Suprapubic skin (tissue), 4 donors: ENCODE results near the gene ZNF536. TPM values are rescaled to one million over a fixed set of nuclear protein-coding genes. Genes with fewer than 3 reads are reported as not detected.
"Not testable (repeated sequence)": the region's sequence is repeated elsewhere in the genome, so short reads cannot be mapped to it uniquely, and the experiment has no call there.

Source experiments
- DNase-seq, 2 donors: peaks; one replicate each; pipeline ENCODE4 v3.0.0-alpha.2; 2019; ENCODE audit warnings: low spot score in 2 of 2
- H3K27ac ChIP-seq: fragments of 200-600 bp; sonication (generic); one replicate; pipeline ENCODE4 v1.5.1; 2019
- H3K27me3 ChIP-seq: fragments of 200-600 bp; sonication (generic); one replicate; pipeline ENCODE4 v1.5.1; 2019
- H3K36me3 ChIP-seq: fragments of 200-600 bp; sonication (generic); one replicate; pipeline ENCODE4 v1.5.1; 2019
- H3K4me1 ChIP-seq: fragments of 200-600 bp; sonication (generic); one replicate; pipeline ENCODE4 v1.5.1; 2019
- H3K4me3 ChIP-seq: fragments of 200-600 bp; sonication (generic); one replicate; pipeline ENCODE4 v1.5.1; 2019; ENCODE audit warnings: mild to moderate bottlenecking
- H3K9me3 ChIP-seq: fragments of 200-600 bp; sonication (generic); one replicate; pipeline ENCODE4 v1.5.1; 2019
- EP300 ChIP-seq: sonication (generic); formaldehyde crosslinking; IDR thresholded peaks from one replicate; pipeline ENCODE4 v1.6.1; 2017; ENCODE audit warnings: antibody characterized with exemption
- POLR2A ChIP-seq, 2 donors: fragments of 450-650 bp; IDR thresholded peaks; one replicate each; pipeline ENCODE4 v1.6.1; 2017; ENCODE audit warnings: antibody characterized with exemption in 2 of 2, mild to moderate bottlenecking in 2 of 2, moderate library complexity in 2 of 2
- POLR2AphosphoS5 ChIP-seq, 3 donors: sonication (generic); formaldehyde crosslinking; IDR thresholded peaks; one replicate each; pipeline ENCODE4 v1.6.1; 2017; ENCODE audit warnings: antibody characterized with exemption in 3 of 3
- WGBS: methylation state at CpG from one replicate; pipeline ENCODE4 v1.1.5; 2018; 5-methylcytosine and 5-hydroxymethylcytosine counted together
- total RNA-seq, 4 donors: library from RNA; depleted of rRNA; stranded (reverse); fragments of >200 nt; gene quantifications; one replicate each; pipeline ENCODE4 v1.1.0, GENCODE V29; 2016
- TF ChIP-seq, protein P1 (sequence below), 2 donors: fragments of 200-600 bp in 1 of 2; fragments of 450-650 bp in 1 of 2; sonication (generic) in 1 of 2; IDR thresholded peaks; one replicate each; pipeline ENCODE4 v1.5.1; 2016 to 2019; ENCODE audit warnings: antibody characterized with exemption in 2 of 2, mild to moderate bottlenecking in 1 of 2, moderate library complexity in 1 of 2

Gene ZNF536
- total RNA-seq, 4 donors from 2014 or later = 0.10 to 1.5 (median 0.51) TPM

DNA sequence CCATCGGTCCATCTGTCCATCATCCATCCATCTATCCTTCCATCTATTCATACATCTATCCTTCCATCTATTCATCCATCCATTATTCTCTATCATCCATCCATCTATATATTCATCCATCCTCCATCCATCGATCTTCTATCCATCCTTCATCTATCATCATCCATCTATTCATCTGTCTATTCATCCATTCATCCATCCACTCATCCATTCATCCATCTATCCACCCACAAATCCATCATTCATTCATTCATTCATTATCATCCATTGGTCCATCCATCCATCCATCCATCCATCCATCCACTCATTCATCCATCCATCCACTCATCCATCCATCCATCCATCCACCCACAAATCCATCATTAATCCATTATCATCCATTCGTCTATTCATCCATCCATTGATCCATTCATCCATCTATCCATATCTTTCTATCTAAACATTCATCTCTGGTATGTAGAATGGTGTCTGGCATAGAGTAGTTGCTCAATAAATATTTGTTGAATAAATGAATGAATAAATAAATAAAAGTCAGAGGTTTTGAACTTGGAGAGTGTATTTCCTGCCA lies 36.6 kb downstream of the ZNF536 start:
- Histone ChIP-seq H3K36me3 (no peaks in the 10 kb centered on the region), H3K27me3 (no peaks in the 10 kb centered on the region), H3K4me3 (no peak overlapping the region), H3K4me1 (no peaks in the 10 kb centered on the region), H3K9me3 (no peaks in the 10 kb centered on the region), H3K27ac (no peak overlapping the region)
- TF ChIP-seq, protein P1, sequence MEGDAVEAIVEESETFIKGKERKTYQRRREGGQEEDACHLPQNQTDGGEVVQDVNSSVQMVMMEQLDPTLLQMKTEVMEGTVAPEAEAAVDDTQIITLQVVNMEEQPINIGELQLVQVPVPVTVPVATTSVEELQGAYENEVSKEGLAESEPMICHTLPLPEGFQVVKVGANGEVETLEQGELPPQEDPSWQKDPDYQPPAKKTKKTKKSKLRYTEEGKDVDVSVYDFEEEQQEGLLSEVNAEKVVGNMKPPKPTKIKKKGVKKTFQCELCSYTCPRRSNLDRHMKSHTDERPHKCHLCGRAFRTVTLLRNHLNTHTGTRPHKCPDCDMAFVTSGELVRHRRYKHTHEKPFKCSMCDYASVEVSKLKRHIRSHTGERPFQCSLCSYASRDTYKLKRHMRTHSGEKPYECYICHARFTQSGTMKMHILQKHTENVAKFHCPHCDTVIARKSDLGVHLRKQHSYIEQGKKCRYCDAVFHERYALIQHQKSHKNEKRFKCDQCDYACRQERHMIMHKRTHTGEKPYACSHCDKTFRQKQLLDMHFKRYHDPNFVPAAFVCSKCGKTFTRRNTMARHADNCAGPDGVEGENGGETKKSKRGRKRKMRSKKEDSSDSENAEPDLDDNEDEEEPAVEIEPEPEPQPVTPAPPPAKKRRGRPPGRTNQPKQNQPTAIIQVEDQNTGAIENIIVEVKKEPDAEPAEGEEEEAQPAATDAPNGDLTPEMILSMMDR (IDR thresholded peaks at IDR 0.05) = no peak
- no peak for TF ChIP-seq EP300
- no peak for TF ChIP-seq POLR2AphosphoS5 (IDR thresholded peaks at IDR 0.05)
- no peak for TF ChIP-seq POLR2A (IDR thresholded peaks at IDR 0.05)
- no peak for DNase-seq
- 93% methylated on average over 3 of the region's 3 CpGs for WGBS

DNA sequence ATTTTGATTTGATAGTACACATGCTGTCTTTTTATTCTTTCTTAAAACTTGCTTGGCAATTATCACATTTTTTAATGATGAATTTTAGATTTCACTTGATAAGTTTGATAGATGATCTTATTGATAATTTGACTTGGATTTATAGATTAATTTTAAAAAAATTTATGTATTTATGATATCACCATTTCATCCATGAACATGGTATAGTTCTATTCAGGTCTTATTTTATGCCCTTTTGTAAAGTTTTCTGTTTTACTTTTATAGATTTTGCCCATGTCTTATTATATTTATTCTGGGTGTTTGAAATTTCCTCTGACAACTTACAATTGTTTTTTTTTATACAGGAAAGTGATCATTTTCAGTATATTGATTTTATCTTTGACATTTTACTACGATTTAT lies 39.5 kb downstream of the ZNF536 start:
- Histone ChIP-seq H3K4me1 (no peaks in the 10 kb centered on the region), H3K9me3 (no peaks in the 10 kb centered on the region), H3K27me3 (peaks cover 4% of the 10 kb centered on the region), H3K36me3 (no peaks in the 10 kb centered on the region), H3K4me3 (no peak overlapping the region), H3K27ac (no peak overlapping the region)
- WGBS = 70% methylated on average over 1 of the region's 1 CpG
- DNase-seq = no peak
- TF ChIP-seq EP300 = no peak
- no peak for TF ChIP-seq POLR2A (IDR thresholded peaks at IDR 0.05)
- no peak for TF ChIP-seq POLR2AphosphoS5 (IDR thresholded peaks at IDR 0.05)
- TF ChIP-seq, protein P1 (IDR thresholded peaks at IDR 0.05) = no peak

DNA sequence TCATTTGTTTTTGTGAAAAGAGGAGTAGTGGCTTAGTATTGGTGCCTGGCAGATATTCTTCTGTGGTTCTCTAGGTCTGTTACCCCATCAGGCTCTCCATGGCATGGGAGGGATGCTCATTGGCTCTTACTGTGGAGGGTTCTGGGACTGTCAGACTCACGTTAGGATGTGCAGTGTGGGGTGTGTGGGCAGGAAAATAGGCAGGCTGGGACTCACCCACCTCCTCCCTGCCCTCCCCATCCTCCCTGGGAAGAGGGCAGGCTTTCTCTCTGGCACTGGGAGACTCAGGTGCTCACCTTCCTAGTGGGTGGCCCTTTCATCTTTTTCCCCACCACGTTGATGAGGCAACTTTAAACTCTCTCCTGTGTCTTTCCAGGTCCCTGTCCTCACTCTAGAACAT lies 44.2 kb downstream of the ZNF536 start:
- Histone ChIP-seq H3K27me3 (peaks cover 10% of the 10 kb centered on the region), H3K4me1 (no peaks in the 10 kb centered on the region), H3K9me3 (no peaks in the 10 kb centered on the region), H3K27ac (no peak overlapping the region), H3K36me3 (no peaks in the 10 kb centered on the region), H3K4me3 (no peak overlapping the region)
- TF ChIP-seq, protein P1 (IDR thresholded peaks at IDR 0.05) = no peak
- TF ChIP-seq EP300 (no peak), POLR2AphosphoS5 (IDR thresholded peaks at IDR 0.05) (no peak), POLR2A (IDR thresholded peaks at IDR 0.05) (no peak)
- WGBS = 43% methylated on average over 2 of the region's 2 CpGs
- no peak for DNase-seq

DNA sequence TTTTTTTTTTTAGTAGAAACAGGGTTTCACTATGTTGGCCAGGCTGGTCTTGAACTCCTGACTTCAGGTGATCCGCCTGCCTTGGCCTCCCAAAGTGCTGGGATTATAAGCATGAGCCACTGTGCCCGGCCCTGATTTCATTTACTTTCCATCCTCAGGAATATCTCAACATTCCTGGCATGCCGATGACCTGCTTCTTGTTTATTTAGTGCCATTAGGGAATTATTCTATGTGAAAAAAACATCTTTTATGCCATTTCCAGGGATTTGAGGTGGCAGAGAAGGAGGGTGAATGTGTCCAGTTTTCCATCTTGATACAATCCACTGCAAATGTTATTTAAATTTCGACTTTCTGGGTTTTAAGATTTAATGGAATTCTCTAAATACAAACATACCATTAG lies 45.0 kb downstream of the ZNF536 start:
- peaks cover 12% of the 10 kb centered on the region for H3K27me3 ChIP-seq
- not testable (repeated sequence) for H3K4me1 ChIP-seq, H3K27ac ChIP-seq, H3K9me3 ChIP-seq, DNase-seq, H3K4me3 ChIP-seq, H3K36me3 ChIP-seq
- 55% methylated on average over 4 of the region's 4 CpGs for WGBS

DNA sequence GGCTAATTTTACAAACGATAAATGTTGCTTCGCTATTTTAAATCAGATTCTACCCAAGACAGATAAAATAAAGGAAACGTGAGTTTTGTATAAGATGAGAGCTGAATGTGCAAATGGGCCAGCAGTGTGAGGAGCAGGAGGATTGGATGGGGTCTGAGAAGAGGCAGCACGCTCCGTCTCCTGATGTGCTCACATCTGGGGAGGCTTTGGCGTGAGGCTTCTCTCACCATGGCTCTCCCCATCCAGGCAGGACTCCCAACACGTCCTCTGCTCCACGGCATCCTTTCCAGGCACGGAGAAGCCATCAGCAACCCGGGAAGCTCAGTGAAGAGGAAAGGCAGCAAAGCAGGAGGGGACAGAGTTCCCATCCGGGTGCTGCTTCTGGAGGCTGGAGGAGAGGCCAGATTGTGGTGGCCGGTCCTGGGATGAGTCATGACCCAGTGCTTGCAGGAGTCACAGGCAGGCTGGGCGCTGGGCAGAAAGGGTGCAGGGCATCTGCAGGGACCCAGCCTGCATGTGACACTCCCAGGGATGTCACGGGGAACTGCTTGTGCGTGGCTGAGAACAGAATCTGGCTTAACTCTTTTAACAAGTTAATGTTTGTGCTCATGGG lies 47.5 kb downstream of the ZNF536 start:
- H3K27me3 ChIP-seq = peaks cover 17% of the 10 kb centered on the region
- H3K36me3 ChIP-seq = no peaks in the 10 kb centered on the region
- DNase-seq = no peak
- no peak overlapping the region for H3K27ac ChIP-seq
- no peak for TF ChIP-seq POLR2A (IDR thresholded peaks at IDR 0.05)
- no peak for TF ChIP-seq POLR2AphosphoS5 (IDR thresholded peaks at IDR 0.05)
- H3K4me1 ChIP-seq = no peaks in the 10 kb centered on the region
- no peak overlapping the region for H3K4me3 ChIP-seq
- H3K9me3 ChIP-seq = no peaks in the 10 kb centered on the region
- WGBS = 57% methylated on average over 14 of the region's 15 CpGs

DNA sequence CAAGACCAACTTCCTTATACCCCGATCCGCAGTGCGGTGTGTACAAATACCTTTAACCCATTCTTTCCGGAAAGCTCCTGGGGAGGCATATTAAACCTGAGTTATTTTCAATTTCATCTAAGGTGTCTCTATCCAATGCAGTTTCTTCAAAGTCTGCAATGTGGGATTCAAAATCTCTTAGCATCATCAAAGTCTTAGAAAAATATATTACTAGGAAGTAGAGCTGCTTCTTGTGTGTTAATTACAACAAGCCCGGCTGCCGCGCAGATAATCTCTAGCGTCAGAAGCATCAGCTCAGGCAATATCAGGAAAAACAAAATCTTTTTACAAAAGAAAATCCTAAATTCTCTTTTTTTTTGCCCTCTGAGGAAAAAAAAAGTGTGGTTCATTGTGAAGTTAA lies 48.1 kb downstream of the ZNF536 start:
- 84% methylated on average over 8 of the region's 8 CpGs for WGBS
- Histone ChIP-seq H3K36me3 (no peaks in the 10 kb centered on the region), H3K9me3 (no peaks in the 10 kb centered on the region), H3K27me3 (peaks cover 19% of the 10 kb centered on the region), H3K4me1 (no peaks in the 10 kb centered on the region), H3K27ac (no peak overlapping the region), H3K4me3 (no peak overlapping the region)
- TF ChIP-seq POLR2AphosphoS5 (IDR thresholded peaks at IDR 0.05) (no peak), POLR2A (IDR thresholded peaks at IDR 0.05) (no peak), EP300 (no peak)
- DNase-seq = no peak
